GM18861 (cell line): ENCODE data around the gene CYP19A1.
"Not testable (repeated sequence)": the region's sequence is repeated elsewhere in the genome, so short reads cannot be mapped to it uniquely, and the experiment has no call there.

Source experiments
- ATAC-seq: cut with Tn5 transposase; IDR thresholded peaks from one replicate; pipeline ENCODE4 v1.9.1; 2021; ENCODE audit not compliant: unreplicated experiment

The CYP19A1 gene

GRCh38 chr15:51188791-51189190, 149.6 kb downstream of the CYP19A1 start:
- not testable (repeated sequence) for ATAC-seq

GRCh38 chr15:51186891-51187290, 151.5 kb downstream of the CYP19A1 start:
- ATAC-seq, result no peak

GRCh38 chr15:51186181-51186705, 152.2 kb downstream of the CYP19A1 start:
- no peak for ATAC-seq

GRCh38 chr15:51185213-51186159, 152.9 kb downstream of the CYP19A1 start:
- no peak for ATAC-seq

- no peak for ATAC-seq
Measured at GRCh38 chr15:51184627-51185026, 153.8 kb downstream of the CYP19A1 start.

- no peak for ATAC-seq
Measured at GRCh38 chr15:51183076-51183475, 155.3 kb downstream of the CYP19A1 start.

- ATAC-seq, result no peak
Measured at GRCh38 chr15:51181905-51182304, 156.5 kb downstream of the CYP19A1 start.

- no peak for ATAC-seq
Measured at GRCh38 chr15:51181221-51181620, 157.2 kb downstream of the CYP19A1 start.

GRCh38 chr15:51180534-51180933, 157.9 kb downstream of the CYP19A1 start:
- ATAC-seq, result no peak

GRCh38 chr15:51180011-51180410, 158.4 kb downstream of the CYP19A1 start:
- no peak for ATAC-seq

- no peak for ATAC-seq
Measured at GRCh38 chr15:51172193-51172592, 166.2 kb downstream of the CYP19A1 start.

- no peak for ATAC-seq
Measured at GRCh38 chr15:51171634-51171932, 166.8 kb downstream of the CYP19A1 start.

- no peak for ATAC-seq
Measured at GRCh38 chr15:51170882-51171633, 167.3 kb downstream of the CYP19A1 start.

GRCh38 chr15:51168700-51169099, 169.7 kb downstream of the CYP19A1 start:
- ATAC-seq, result no peak

GRCh38 chr15:51163843-51164242, 174.6 kb downstream of the CYP19A1 start:
- no peak for ATAC-seq

- ATAC-seq, result peak; percentile 77
Measured at GRCh38 chr15:51162865-51163762, 175.3 kb downstream of the CYP19A1 start.

GRCh38 chr15:51161491-51162220, 176.7 kb downstream of the CYP19A1 start:
- ATAC-seq, result no peak

- no peak for ATAC-seq
Measured at GRCh38 chr15:51160484-51160883, 177.9 kb downstream of the CYP19A1 start.
